Rectal smooth muscle tissue (tissue), 1 donor: Measurements from ENCODE around the gene TNIK.

Source experiments
- H3K27ac ChIP-seq: one replicate; pipeline ENCODE4 v1.7.0; 2013; ENCODE audit warnings: low read depth, low read length, inconsistent platforms
- H3K27me3 ChIP-seq: one replicate; pipeline ENCODE4 v1.7.0; 2013; ENCODE audit warnings: low read length; ENCODE audit not compliant: control insufficient read depth, insufficient read depth
- H3K36me3 ChIP-seq: one replicate; pipeline ENCODE4 v1.7.0; 2013; ENCODE audit warnings: low read length; ENCODE audit not compliant: control insufficient read depth, insufficient read depth
- H3K4me1 ChIP-seq: one replicate; pipeline ENCODE4 v1.7.0; 2013; ENCODE audit warnings: low read length; ENCODE audit not compliant: control insufficient read depth, insufficient read depth
- H3K4me3 ChIP-seq: one replicate; pipeline ENCODE4 v1.7.0; 2013; ENCODE audit warnings: low read length
- H3K9ac ChIP-seq: one replicate; pipeline ENCODE4 v1.7.0; 2013; ENCODE audit warnings: low read length

The TNIK gene

DNA sequence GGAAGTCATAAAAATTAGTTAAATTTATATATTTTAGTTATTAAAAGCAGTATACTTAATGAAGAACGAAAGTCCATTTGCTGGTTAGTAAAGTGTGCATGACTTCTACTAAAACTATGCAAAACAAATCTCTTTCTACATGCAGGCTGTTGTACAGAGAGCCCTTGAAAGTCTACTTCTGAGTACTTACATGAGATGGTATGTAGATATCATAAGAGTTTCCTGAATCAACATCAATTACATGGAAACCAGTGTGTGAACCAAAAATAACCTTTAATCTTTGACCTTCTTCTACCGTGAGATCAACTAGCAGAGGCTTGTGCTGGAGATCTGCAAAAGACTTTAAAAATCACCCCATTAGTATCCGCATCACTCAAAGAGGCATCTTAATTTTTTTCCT, 391.5 kb downstream of the TNIK start:
- H3K27me3 ChIP-seq = no peaks in the 10 kb centered on the region
- no peak overlapping the region for H3K4me3 ChIP-seq
- H3K4me1 ChIP-seq = no peaks in the 10 kb centered on the region
- H3K36me3 ChIP-seq = peaks cover 2% of the 10 kb centered on the region
- H3K9ac ChIP-seq = no peak overlapping the region
- no peak overlapping the region for H3K27ac ChIP-seq

GRCh38 chr3:171066206-171066605, 394.0 kb downstream of the TNIK start:
- peaks cover 5% of the 10 kb centered on the region for H3K36me3 ChIP-seq
- no peaks in the 10 kb centered on the region for H3K27me3 ChIP-seq
- no peak overlapping the region for H3K9ac ChIP-seq
- no peak overlapping the region for H3K27ac ChIP-seq
- H3K4me1 ChIP-seq = no peaks in the 10 kb centered on the region
- H3K4me3 ChIP-seq = no peak overlapping the region

- Histone ChIP-seq H3K4me1 (no peaks in the 10 kb centered on the region), H3K4me3 (no peak overlapping the region), H3K27me3 (no peaks in the 10 kb centered on the region), H3K36me3 (peaks cover 3% of the 10 kb centered on the region), H3K27ac (no peak overlapping the region), H3K9ac (no peak overlapping the region)
These were observed 394.5 kb downstream of the TNIK start for GRCh38 chr3:171065732-171066131.

DNA sequence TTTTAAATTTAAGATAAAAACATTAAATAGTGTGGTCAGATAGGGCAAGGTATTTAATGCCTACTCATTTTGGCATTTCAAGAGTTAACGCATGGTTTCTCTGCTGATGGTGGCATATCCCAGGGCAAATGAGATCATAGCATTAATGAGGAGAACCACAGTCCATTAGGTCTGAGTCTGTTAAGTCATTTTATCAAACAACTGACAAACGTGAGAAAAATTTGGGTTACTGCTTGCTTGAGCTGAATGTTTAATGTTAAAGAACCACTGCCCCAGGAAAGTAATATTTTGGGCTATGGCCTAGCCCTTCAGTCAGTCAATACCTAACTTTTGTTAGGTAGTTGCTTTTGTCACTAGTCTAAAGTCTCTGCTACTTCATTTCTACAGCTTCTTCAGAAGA, 395.7 kb downstream of the TNIK start:
- peaks cover 3% of the 10 kb centered on the region for H3K36me3 ChIP-seq
- H3K27ac ChIP-seq = no peak overlapping the region
- H3K9ac ChIP-seq = no peak overlapping the region
- no peaks in the 10 kb centered on the region for H3K4me1 ChIP-seq
- no peak overlapping the region for H3K4me3 ChIP-seq
- no peaks in the 10 kb centered on the region for H3K27me3 ChIP-seq

DNA sequence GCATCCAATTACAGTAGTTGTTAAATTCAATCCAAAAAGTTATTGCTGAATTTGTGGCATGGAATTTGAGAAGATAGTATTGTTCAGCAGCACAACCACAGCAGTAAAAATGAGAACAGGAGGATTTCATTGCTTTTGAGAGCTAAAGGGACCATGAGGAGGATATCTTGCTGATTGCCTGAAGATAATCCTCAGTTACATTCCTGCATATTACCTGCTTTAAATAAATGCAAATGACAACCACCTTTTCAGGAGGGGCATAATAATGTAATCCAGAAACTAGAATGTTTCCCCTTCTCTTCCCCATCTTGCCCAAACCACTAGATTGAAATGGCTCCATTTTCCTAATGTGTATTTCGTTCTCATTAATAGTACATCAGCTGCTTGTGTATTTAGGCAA, 398.5 kb downstream of the TNIK start:
- Histone ChIP-seq H3K27ac (no peak overlapping the region), H3K4me3 (no peak overlapping the region)

DNA sequence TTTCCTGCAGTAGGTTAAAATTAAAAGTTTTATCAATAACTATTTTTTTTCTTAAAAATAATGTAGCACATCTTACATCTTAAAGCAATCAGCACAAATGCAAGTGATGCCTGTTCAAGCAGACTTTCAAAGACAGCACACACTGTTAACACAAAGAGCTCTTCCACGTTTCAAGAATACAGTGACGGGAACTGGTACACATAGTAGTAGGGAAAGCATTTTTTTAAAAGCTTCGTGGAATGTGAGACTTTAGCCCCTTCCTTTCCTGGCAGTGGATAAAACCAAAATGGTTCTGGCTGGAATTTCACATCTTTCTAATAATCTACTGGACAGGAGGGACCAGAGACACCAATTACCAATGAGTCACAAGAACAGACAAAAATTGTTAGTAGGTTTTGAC, 400.2 kb downstream of the TNIK start:
- Histone ChIP-seq H3K27ac (no peak overlapping the region), H3K4me3 (no peak overlapping the region), H3K4me1 (no peaks in the 10 kb centered on the region), H3K36me3 (peaks cover 3% of the 10 kb centered on the region), H3K9ac (no peak overlapping the region), H3K27me3 (no peaks in the 10 kb centered on the region)

More for the DNA sequence above, 398.5 kb downstream of the TNIK start:
- Histone ChIP-seq H3K36me3 (peaks cover 3% of the 10 kb centered on the region), H3K27me3 (no peaks in the 10 kb centered on the region), H3K4me1 (no peaks in the 10 kb centered on the region), H3K9ac (no peak overlapping the region)

DNA sequence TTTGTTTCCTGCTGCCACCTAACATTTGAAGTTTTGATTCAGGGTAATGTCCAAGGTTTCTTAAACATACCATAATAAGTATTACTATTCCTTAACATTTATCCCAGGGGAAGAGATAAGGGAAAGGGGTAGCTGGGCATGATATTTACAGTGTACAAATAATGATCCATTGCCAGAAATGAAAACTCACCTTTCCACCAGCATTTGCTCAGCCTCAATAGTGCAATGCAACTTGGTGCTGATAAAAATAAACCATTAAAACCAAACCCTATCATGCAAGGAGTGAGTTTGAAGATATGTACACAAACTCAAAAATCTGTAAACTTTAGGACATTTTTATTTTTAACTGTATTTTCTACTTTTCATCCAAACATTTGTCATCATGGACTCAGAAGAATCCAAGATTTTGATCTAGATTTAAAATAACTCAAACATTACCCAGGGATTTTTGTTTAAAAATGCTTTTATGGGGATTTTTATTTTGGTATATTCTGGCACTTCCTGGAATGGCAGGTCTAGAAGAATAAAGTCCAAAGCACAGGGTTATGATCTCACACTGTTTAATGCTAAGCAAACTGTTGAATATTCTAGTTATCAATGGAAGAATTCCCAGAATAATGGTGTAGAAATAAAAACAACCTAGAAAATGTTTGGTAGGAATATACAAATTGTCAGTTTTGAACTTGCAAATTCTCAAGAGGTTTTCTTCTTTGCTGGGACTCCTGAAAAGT, 401.2 kb downstream of the TNIK start:
- Histone ChIP-seq H3K4me1 (no peaks in the 10 kb centered on the region), H3K36me3 (peaks cover 3% of the 10 kb centered on the region), H3K27me3 (no peaks in the 10 kb centered on the region), H3K4me3 (no peak overlapping the region), H3K9ac (no peak overlapping the region), H3K27ac (no peak overlapping the region)

DNA sequence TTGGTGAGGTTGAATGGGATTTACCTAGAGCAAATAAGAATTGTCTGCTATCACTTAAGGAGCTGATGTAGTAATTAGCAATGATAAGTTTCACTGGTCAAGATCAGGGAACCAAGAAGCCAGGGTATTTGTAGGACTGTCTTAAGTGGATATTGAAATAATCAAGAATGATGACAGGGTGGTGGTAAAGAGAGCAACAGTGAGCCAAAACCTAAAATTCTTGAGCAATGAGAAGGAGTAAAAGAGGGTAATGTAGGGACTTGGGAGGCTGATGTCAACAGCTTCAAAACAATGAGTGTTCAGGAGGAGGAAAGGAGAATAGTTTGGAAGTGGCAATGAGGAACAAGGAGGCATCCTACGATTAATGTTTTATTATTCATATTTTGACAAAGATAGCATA, 402.1 kb downstream of the TNIK start:
- Histone ChIP-seq H3K4me1 (no peaks in the 10 kb centered on the region), H3K27ac (no peak overlapping the region), H3K4me3 (no peak overlapping the region), H3K27me3 (no peaks in the 10 kb centered on the region), H3K36me3 (no peaks in the 10 kb centered on the region), H3K9ac (no peak overlapping the region)

- Histone ChIP-seq H3K27me3 (no peaks in the 10 kb centered on the region), H3K27ac (no peak overlapping the region), H3K9ac (no peak overlapping the region), H3K4me1 (no peaks in the 10 kb centered on the region), H3K36me3 (no peaks in the 10 kb centered on the region), H3K4me3 (no peak overlapping the region)
These were observed 403.1 kb downstream of the TNIK start for GRCh38 chr3:171057072-171057471.

GRCh38 chr3:171056528-171056927, 403.7 kb downstream of the TNIK start:
- H3K27ac ChIP-seq = no peak overlapping the region

DNA sequence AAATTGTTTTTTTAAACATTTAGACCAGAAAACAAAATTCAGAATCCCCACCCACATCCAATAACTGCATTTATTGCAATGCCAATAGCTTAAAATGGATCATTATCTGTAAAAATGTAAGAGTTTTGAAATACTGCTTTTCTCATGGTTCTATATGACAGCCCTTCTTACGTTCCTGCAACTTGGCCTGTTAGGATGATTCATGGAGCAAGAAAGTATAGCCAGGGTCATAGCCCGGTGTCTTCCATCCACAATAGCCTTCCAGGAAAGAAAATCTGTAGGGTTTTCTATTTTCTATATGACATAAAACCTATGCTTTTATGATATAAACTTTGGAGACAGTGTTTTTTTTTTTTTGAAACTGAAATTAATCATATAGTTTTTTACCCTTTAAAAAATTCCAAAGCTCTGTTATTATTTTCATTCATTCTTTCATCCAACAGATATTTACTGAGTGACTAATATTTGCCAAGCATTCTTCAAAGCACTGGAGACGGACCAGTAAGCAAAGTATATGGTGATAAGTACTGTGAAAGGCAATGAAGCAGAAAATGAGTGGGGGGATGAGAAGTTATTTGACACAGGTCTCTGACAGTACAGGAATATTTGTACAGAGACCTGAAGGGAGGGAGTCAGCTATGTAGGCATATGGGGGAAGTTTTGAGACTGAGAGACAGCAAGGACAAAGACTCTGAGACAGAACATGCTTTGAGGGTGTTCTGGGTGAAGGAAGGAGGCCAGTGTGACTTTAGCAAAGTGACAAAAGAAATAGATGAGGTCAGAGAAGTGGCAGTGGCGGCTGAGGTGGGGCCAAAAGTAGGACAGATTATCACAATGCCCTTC, 404.6 kb downstream of the TNIK start:
- H3K4me3 ChIP-seq = no peak overlapping the region
- H3K9ac ChIP-seq = no peak overlapping the region
- H3K27me3 ChIP-seq = no peaks in the 10 kb centered on the region
- no peaks in the 10 kb centered on the region for H3K4me1 ChIP-seq
- H3K36me3 ChIP-seq = no peaks in the 10 kb centered on the region
- no peak overlapping the region for H3K27ac ChIP-seq

More at GRCh38 chr3:171056528-171056927, 403.7 kb downstream of the TNIK start:
- Histone ChIP-seq H3K9ac (no peak overlapping the region), H3K27me3 (no peaks in the 10 kb centered on the region), H3K36me3 (no peaks in the 10 kb centered on the region), H3K4me3 (no peak overlapping the region), H3K4me1 (no peaks in the 10 kb centered on the region)

DNA sequence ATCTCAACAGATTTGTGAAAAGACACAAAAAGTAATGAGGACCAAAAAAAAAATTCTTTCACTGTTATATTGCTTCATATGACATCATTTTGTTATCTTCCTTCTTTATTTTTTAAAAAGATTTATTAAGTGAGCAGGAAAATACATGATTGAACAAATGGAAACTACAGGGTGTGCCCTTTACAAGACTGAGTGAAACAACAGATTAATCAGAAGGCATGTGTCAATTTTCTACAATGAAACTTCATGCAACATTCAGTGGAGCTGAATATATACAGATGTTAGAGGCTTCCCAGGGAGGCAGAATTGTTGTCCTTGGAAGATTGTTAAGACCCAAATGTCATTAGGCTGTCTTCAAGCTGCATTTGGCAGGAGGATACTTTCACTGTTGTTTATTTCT, 405.3 kb downstream of the TNIK start:
- H3K27ac ChIP-seq = no peak overlapping the region
- no peaks in the 10 kb centered on the region for H3K36me3 ChIP-seq
- no peak overlapping the region for H3K4me3 ChIP-seq
- H3K4me1 ChIP-seq = no peaks in the 10 kb centered on the region
- H3K27me3 ChIP-seq = no peaks in the 10 kb centered on the region
- no peak overlapping the region for H3K9ac ChIP-seq

- Histone ChIP-seq H3K27ac (no peak overlapping the region), H3K4me1 (no peaks in the 10 kb centered on the region), H3K9ac (no peak overlapping the region), H3K4me3 (no peak overlapping the region), H3K36me3 (no peaks in the 10 kb centered on the region), H3K27me3 (no peaks in the 10 kb centered on the region)
These were observed 406.0 kb downstream of the TNIK start for GRCh38 chr3:171054231-171054630.
